ENCODE measurements around the gene DIP2B.

DIP2B gene

DNA sequence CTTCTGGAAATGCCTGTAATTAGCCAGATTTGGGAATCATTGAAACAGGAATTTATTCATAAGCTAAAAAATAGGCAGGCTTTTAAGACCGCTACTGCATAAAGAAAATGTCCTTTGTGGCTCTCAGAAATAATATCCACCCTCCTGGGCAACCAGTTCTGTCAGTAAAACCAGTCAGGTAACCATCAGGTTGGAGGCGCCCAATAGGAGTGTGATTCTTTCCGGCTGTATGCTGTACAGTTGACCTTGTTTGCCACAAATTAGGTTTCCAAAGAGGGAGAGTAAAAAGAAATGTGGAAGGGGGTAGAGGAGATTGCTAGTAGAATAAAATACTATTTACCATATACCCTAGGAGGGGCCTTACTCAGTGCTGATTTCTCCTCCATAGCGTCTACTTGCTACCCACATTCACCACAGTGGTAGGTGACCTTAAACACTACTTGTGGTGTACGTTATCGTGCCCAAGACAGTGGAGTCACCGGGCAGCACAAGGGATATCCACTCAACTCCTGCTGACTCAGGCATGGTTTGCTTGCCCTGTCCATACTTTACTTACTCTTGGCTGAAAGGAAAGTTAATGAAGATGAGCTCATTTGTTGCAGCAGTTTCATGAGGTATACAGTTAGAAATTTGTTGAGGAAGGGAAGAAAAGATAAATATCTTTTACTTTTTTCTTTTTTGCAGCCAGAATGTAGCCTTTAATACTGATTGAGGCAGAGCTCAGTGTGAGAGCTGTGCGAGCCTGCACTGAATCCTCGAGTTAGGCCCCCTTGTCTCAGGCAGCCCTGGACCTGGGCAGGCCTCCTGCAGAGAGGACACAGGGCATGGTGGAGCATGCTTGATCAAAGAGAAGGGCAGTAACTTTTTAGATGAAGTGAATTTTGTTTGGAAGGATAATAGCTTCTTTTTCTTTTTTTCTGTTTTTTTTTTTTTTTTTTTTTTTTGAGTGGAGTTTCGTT lies 76.7 kb downstream of the DIP2B start:
- H3K4me2 ChIP-seq (ENCODE audit: low read length): peak overlapping the region; percentile 30
- no peak overlapping the region for H3K9ac ChIP-seq
- no peak overlapping the region for H3K4me3 ChIP-seq (ENCODE audit: low read depth, low read length)
- H3K27ac ChIP-seq: no peak overlapping the region
- H3K36me3 ChIP-seq (ENCODE audit: control insufficient read depth, insufficient read depth, low read length): no peaks in the 10 kb centered on the region
- H3K9me3 ChIP-seq (ENCODE audit: control insufficient read depth, low read length): no peaks in the 10 kb centered on the region
- H3K4me1 ChIP-seq: peaks cover 10% of the 10 kb centered on the region
- no peaks in the 10 kb centered on the region for H3K27me3 ChIP-seq (ENCODE audit: control insufficient read depth, insufficient read depth, low read length)
- TF ChIP-seq, protein P1, sequence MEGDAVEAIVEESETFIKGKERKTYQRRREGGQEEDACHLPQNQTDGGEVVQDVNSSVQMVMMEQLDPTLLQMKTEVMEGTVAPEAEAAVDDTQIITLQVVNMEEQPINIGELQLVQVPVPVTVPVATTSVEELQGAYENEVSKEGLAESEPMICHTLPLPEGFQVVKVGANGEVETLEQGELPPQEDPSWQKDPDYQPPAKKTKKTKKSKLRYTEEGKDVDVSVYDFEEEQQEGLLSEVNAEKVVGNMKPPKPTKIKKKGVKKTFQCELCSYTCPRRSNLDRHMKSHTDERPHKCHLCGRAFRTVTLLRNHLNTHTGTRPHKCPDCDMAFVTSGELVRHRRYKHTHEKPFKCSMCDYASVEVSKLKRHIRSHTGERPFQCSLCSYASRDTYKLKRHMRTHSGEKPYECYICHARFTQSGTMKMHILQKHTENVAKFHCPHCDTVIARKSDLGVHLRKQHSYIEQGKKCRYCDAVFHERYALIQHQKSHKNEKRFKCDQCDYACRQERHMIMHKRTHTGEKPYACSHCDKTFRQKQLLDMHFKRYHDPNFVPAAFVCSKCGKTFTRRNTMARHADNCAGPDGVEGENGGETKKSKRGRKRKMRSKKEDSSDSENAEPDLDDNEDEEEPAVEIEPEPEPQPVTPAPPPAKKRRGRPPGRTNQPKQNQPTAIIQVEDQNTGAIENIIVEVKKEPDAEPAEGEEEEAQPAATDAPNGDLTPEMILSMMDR (IDR thresholded peaks at IDR 0.05): no peak
- peak overlapping the region; percentile 26 for H2AFZ ChIP-seq
- peaks cover 50% of the 10 kb centered on the region for H3K79me2 ChIP-seq

DNA sequence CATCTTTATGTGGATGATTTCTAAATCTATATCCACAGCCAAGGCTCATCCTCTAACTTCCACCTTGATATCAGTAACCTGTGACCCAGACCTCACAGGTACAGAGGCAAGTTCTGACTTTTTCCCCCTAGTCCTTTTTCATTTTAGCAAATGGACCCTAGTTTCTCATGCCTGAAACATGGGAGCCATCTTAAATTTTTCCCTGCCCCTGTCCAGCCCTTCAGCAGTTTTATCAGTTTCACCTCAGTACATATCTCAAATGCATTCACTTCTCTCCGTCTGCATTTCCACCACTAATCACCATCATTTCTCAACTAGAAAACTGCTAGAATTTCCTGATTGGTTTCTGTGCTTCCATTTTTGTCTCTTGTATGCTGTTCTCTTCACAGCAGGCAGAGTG lies 79.3 kb downstream of the DIP2B start:
- H3K9ac ChIP-seq: no peak overlapping the region
- no peaks in the 10 kb centered on the region for H3K27me3 ChIP-seq (ENCODE audit: control insufficient read depth, insufficient read depth, low read length)
- no peak overlapping the region for H3K4me3 ChIP-seq (ENCODE audit: low read depth, low read length)
- H2AFZ ChIP-seq: no peak overlapping the region
- H3K79me2 ChIP-seq: peaks cover 56% of the 10 kb centered on the region
- no peak overlapping the region for H3K4me2 ChIP-seq (ENCODE audit: low read length)
- peaks cover 10% of the 10 kb centered on the region for H3K4me1 ChIP-seq
- no peak overlapping the region for H3K27ac ChIP-seq
- no peaks in the 10 kb centered on the region for H3K9me3 ChIP-seq (ENCODE audit: control insufficient read depth, low read length)
- no peaks in the 10 kb centered on the region for H3K36me3 ChIP-seq (ENCODE audit: control insufficient read depth, insufficient read depth, low read length)
- TF ChIP-seq, protein P1 (IDR thresholded peaks at IDR 0.05): no peak

DNA sequence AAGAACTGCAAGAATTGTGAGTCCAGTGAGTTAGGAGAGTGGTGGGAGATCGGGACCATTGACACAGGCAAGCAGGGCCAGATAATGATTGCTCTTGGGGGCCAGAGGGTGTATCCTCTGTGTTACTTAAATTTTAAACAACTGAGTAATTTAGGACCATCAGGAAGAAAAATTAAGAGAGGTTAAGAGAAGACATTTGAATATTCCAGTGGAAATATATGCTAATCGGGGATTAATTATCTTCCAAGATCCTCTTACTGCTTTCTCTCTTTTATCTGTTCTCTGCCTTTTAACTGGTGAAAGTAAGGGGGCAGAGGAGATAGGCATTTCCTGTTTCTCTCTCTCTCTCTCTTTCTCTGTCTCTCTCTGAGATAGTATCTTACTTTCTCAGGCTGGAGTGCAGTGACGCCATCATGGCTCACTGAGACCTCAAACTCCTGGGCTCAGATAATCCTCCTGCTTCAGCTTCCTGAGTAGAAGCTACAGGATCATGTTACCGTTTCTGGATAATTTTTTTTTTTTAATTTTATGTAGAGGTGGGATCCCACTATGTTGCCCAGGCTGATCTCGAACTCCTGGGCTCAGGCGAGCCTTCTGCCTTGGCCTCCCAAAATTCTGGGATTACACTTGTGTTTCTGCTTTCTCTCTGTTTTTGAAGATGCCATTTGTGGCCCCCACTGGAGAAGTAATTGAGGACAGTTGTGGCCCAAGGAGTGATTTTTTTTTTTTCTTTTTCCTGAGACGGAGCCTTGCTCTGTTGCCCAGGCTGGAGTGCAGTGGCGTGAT lies 85.1 kb downstream of the DIP2B start:
- no peaks in the 10 kb centered on the region for H3K9me3 ChIP-seq (ENCODE audit: control insufficient read depth, low read length)
- peaks cover 25% of the 10 kb centered on the region for H3K79me2 ChIP-seq
- peak overlapping the region; percentile 1 for H3K27ac ChIP-seq
- H2AFZ ChIP-seq: no peak overlapping the region
- no peak overlapping the region for H3K4me3 ChIP-seq (ENCODE audit: low read depth, low read length)
- no peak overlapping the region for H3K9ac ChIP-seq
- TF ChIP-seq, protein P1 (IDR thresholded peaks at IDR 0.05): no peak
- no peaks in the 10 kb centered on the region for H3K27me3 ChIP-seq (ENCODE audit: control insufficient read depth, insufficient read depth, low read length)
- H3K4me1 ChIP-seq: peaks cover 5% of the 10 kb centered on the region
- H3K4me2 ChIP-seq (ENCODE audit: low read length): peak overlapping the region; percentile 40
- H3K36me3 ChIP-seq (ENCODE audit: control insufficient read depth, insufficient read depth, low read length): no peaks in the 10 kb centered on the region

DNA sequence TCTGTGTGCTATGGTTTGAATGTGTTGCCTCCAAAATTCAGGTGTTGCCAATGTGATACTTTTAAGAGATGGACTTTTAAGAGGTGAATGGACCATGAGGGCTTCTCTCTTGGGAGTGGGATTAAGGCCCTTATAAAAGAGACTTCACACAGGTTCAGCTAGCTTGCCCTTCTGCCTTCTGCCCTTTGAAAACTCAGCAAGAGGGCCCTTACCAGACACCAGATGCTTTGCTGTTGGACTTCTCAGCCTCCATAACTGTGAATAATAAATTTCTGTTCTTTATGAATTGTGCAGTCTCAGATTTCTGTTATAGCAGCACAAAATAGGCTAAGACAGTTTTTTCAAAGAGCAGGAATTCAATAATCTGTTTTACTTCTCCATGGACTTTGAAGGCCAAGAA lies 86.1 kb downstream of the DIP2B start:
- H3K9ac ChIP-seq: no peak overlapping the region
- no peak overlapping the region for H3K27ac ChIP-seq
- H3K4me1 ChIP-seq: peaks cover 5% of the 10 kb centered on the region

More for the DNA sequence above, 86.1 kb downstream of the DIP2B start:
- Histone ChIP-seq H3K9me3 (ENCODE audit: control insufficient read depth, low read length) (no peaks in the 10 kb centered on the region), H3K27me3 (ENCODE audit: control insufficient read depth, insufficient read depth, low read length) (no peaks in the 10 kb centered on the region), H3K79me2 (peaks cover 16% of the 10 kb centered on the region), H2AFZ (no peak overlapping the region), H3K4me3 (ENCODE audit: low read depth, low read length) (no peak overlapping the region), H3K36me3 (ENCODE audit: control insufficient read depth, insufficient read depth, low read length) (no peaks in the 10 kb centered on the region), H3K4me2 (ENCODE audit: low read length) (no peak overlapping the region)
- TF ChIP-seq, protein P1 (IDR thresholded peaks at IDR 0.05): no peak

Data from parathyroid adenoma (tissue), 2 donors.